HL-60 (cell line): ENCODE results near the gene RNLS.

Experiments
- GABPA ChIP-seq: IDR thresholded peaks from 2 replicates; pipeline ENCODE4 v1.6.1; 2012; ENCODE audit warnings: low read depth
- POLR2AphosphoS5 ChIP-seq: IDR thresholded peaks from 2 replicates; pipeline ENCODE4 v1.6.1; 2012; ENCODE audit warnings: low read depth
- REST ChIP-seq: IDR thresholded peaks from 2 replicates; pipeline ENCODE4 v1.6.1; 2012; ENCODE audit warnings: low read depth; ENCODE audit not compliant: insufficient replicate concordance
- SPI1 ChIP-seq: IDR thresholded peaks from 2 replicates; pipeline ENCODE4 v1.6.1; 2012; ENCODE audit warnings: low read depth, mild to moderate bottlenecking, borderline replicate concordance
- TF ChIP-seq, protein P1 (sequence below): IDR thresholded peaks from one replicate; pipeline ENCODE4 v1.5.1; 2011; ENCODE audit warnings: low read length, control low read depth, inconsistent platforms; ENCODE audit not compliant: insufficient read depth

GRCh38 chr10:88361494-88361893 lies 221.6 kb downstream of the RNLS start:
- TF ChIP-seq, protein P1, sequence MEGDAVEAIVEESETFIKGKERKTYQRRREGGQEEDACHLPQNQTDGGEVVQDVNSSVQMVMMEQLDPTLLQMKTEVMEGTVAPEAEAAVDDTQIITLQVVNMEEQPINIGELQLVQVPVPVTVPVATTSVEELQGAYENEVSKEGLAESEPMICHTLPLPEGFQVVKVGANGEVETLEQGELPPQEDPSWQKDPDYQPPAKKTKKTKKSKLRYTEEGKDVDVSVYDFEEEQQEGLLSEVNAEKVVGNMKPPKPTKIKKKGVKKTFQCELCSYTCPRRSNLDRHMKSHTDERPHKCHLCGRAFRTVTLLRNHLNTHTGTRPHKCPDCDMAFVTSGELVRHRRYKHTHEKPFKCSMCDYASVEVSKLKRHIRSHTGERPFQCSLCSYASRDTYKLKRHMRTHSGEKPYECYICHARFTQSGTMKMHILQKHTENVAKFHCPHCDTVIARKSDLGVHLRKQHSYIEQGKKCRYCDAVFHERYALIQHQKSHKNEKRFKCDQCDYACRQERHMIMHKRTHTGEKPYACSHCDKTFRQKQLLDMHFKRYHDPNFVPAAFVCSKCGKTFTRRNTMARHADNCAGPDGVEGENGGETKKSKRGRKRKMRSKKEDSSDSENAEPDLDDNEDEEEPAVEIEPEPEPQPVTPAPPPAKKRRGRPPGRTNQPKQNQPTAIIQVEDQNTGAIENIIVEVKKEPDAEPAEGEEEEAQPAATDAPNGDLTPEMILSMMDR = no peak
- TF ChIP-seq POLR2AphosphoS5 (no peak), REST (no peak), GABPA (no peak), SPI1 (no peak)
